ENCODE results near the gene C5orf47.

GRCh38 chr5:173973616-173973969 lies 15.4 kb upstream of the C5orf47 start:
- TF ChIP-seq CTCF (IDR thresholded peaks at IDR 0.05; ENCODE audit: low read length) (no peak), EZH2 (optimal IDR thresholded peaks at IDR 0.05; ENCODE audit: low read depth, low read length) (no peak), EZH2phosphoT487 (IDR thresholded peaks at IDR 0.05; ENCODE audit: low read length) (no peak)
